Suprapubic skin (tissue), 4 donors: ENCODE measurements around the gene AVP.

Experiments used
- CTCF ChIP-seq, 2 donors: fragments of 200-600 bp in 1 of 2; fragments of 450-650 bp in 1 of 2; sonication (generic) in 1 of 2; IDR thresholded peaks; one replicate each; pipeline ENCODE4 v1.5.1; 2016 to 2019; ENCODE audit warnings: antibody characterized with exemption in 2 of 2, mild to moderate bottlenecking in 1 of 2, moderate library complexity in 1 of 2
- EP300 ChIP-seq: sonication (generic); formaldehyde crosslinking; IDR thresholded peaks from one replicate; pipeline ENCODE4 v1.6.1; 2017; ENCODE audit warnings: antibody characterized with exemption
- POLR2A ChIP-seq, 2 donors: fragments of 450-650 bp; IDR thresholded peaks; one replicate each; pipeline ENCODE4 v1.6.1; 2017; ENCODE audit warnings: antibody characterized with exemption in 2 of 2, mild to moderate bottlenecking in 2 of 2, moderate library complexity in 2 of 2
- POLR2AphosphoS5 ChIP-seq, 3 donors: sonication (generic); formaldehyde crosslinking; IDR thresholded peaks; one replicate each; pipeline ENCODE4 v1.6.1; 2017; ENCODE audit warnings: antibody characterized with exemption in 3 of 3

GRCh38 chr20:3084283-3084985, at the start of gene AVP:
- TF ChIP-seq CTCF (IDR thresholded peaks at IDR 0.05) (no peak), POLR2A (IDR thresholded peaks at IDR 0.05) (no peak), POLR2AphosphoS5 (IDR thresholded peaks at IDR 0.05) (no peak), EP300 (no peak)
